Measurements from ENCODE around the gene PIK3CD. TPM values are rescaled to one million over a fixed set of nuclear protein-coding genes. Genes with fewer than 3 reads are reported as not detected.

The PIK3CD gene
- total RNA-seq, 1 donor from 2014 or later: 13.0 TPM

DNA sequence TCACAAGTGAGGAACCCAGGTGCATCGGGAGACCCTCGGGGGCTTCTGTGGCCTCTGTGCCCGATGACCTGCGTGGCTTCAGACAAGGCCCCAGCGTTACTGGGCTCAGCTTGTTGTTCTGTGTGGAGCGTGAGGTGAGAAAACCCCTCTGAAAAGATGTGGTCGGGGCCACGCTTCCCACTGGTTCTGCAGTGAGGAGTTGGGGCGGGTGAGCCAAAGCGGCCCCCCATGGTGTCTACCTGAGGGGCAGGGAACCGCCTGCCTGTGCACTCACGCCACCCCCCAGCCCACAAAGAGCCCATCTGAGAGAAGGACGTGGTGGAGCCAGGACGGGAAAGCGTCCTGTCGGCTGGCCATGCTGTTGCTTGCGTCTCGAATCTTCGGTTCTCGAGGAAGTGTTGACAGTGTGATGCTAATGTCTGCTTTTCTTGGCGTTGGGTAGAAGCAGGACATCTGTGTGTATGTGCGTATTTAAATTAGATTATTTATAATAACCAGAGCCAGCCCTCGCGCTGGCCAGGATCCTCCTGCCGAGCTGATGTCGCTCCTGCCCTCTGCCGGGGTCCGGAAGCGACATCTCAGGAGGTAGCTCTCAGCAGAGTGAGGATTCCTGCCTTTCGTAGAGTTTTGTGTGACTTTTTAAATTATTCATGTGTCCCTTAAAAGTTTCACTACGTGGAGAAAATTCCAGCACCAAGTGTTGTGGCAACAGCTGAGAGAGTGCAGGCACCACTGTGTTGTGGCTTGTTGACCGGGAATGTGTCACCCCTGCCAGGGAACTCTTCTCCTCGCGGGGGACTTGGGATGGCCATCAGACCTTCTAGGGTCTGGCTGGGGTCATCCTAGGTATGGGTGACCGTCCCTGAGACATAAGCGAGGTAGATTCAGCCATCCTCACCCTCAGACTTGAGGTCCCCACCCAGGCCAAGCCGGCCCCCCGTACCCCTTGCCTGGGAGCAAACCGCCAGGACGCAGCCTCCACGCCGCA, 47.5 kb upstream of the PIK3CD start:
- peaks cover 0 to 15% of the 10 kb centered on the region in 2 donors for H3K36me3 ChIP-seq
- DNase-seq (ENCODE audit: extremely low spot score in 2 of 2): no peak

DNA sequence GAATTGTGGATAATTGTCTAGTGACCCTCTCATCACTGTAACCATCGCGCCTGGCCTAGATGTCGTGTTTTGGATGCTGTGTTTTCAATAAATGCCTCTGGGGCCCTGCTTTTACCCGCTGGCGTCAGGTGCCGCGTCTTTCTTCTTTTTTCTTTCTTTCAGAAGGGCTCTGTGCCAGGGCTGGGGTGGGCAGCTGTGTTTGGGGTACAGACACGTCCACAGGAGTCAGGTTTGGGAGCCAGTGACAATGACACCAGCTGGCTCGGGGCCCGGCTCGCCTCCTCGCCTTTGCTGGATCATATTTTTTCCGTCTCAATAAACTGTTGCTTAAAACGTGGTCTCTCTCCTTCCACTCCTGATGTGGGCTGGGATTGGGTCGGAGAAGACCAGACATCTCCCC, 46.7 kb upstream of the PIK3CD start:
- Histone ChIP-seq H3K4me1 (no peaks in the 10 kb centered on the region), H3K4me3 (no peak overlapping the region), H3K9me3 (no peaks in the 10 kb centered on the region), H3K36me3 (peaks cover 0 to 19% of the 10 kb centered on the region in 2 donors), H3K27me3 (no peaks in the 10 kb centered on the region), H3K27ac (no peak overlapping the region)
- no peak for DNase-seq (ENCODE audit: extremely low spot score in 2 of 2)
- TF ChIP-seq POLR2AphosphoS5 (IDR thresholded peaks at IDR 0.05; ENCODE audit: insufficient read depth in 1 of 2, low read depth in 1 of 2): no peak
- TF ChIP-seq, protein P1, sequence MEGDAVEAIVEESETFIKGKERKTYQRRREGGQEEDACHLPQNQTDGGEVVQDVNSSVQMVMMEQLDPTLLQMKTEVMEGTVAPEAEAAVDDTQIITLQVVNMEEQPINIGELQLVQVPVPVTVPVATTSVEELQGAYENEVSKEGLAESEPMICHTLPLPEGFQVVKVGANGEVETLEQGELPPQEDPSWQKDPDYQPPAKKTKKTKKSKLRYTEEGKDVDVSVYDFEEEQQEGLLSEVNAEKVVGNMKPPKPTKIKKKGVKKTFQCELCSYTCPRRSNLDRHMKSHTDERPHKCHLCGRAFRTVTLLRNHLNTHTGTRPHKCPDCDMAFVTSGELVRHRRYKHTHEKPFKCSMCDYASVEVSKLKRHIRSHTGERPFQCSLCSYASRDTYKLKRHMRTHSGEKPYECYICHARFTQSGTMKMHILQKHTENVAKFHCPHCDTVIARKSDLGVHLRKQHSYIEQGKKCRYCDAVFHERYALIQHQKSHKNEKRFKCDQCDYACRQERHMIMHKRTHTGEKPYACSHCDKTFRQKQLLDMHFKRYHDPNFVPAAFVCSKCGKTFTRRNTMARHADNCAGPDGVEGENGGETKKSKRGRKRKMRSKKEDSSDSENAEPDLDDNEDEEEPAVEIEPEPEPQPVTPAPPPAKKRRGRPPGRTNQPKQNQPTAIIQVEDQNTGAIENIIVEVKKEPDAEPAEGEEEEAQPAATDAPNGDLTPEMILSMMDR (IDR thresholded peaks at IDR 0.05): no peak
- TF ChIP-seq POLR2A (IDR thresholded peaks at IDR 0.05): no peak
- intact Hi-C loops (cut with DNase I): no loop called here

More for the DNA sequence above, 47.5 kb upstream of the PIK3CD start:
- H3K9me3 ChIP-seq: no peaks in the 10 kb centered on the region
- TF ChIP-seq POLR2AphosphoS5 (IDR thresholded peaks at IDR 0.05; ENCODE audit: insufficient read depth in 1 of 2, low read depth in 1 of 2) (no peak), POLR2A (IDR thresholded peaks at IDR 0.05) (no peak)
- TF ChIP-seq, protein P1 (IDR thresholded peaks at IDR 0.05): no peak
- no peaks in the 10 kb centered on the region for H3K27me3 ChIP-seq
- H3K4me3 ChIP-seq: no peak overlapping the region
- intact Hi-C loops (cut with DNase I): no loop called here
- no peaks in the 10 kb centered on the region for H3K4me1 ChIP-seq
- no peak overlapping the region for H3K27ac ChIP-seq

DNA sequence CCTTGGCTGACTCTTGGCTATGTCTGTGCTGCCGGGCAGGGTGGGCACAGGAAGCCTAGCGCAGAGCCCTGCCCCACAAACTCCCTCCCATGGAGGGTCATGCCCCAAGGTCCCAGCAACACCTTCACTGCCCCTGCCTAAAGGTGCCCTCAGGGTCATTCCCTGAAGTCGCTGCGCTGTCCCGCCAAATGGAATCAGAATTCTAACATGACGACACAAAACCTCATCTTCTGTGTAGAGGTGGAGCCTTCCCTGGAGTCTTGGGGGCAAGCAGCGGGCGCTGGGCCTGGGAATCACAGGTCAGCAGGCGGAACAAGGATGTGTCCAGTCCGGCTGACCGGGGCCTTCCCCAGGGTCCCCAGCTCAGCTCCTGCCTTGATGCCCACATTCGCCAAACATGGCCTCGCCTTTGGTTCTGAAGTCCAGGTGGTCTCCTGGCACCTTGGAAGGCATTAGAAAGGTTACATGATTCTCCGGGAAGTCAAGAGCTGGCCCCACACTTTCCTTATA, 45.5 kb upstream of the PIK3CD start:
- no peaks in the 10 kb centered on the region for H3K27me3 ChIP-seq
- no peaks in the 10 kb centered on the region for H3K9me3 ChIP-seq
- intact Hi-C loops (cut with DNase I): no loop called here
- no peak overlapping the region for H3K27ac ChIP-seq
- H3K4me1 ChIP-seq: no peaks in the 10 kb centered on the region
- peaks cover 0 to 19% of the 10 kb centered on the region in 2 donors for H3K36me3 ChIP-seq
- TF ChIP-seq POLR2AphosphoS5 (IDR thresholded peaks at IDR 0.05; ENCODE audit: insufficient read depth in 1 of 2, low read depth in 1 of 2) (no peak), POLR2A (IDR thresholded peaks at IDR 0.05) (no peak)
- TF ChIP-seq, protein P1 (IDR thresholded peaks at IDR 0.05): no peak
- no peak for DNase-seq (ENCODE audit: extremely low spot score in 2 of 2)
- H3K4me3 ChIP-seq: no peak overlapping the region

DNA sequence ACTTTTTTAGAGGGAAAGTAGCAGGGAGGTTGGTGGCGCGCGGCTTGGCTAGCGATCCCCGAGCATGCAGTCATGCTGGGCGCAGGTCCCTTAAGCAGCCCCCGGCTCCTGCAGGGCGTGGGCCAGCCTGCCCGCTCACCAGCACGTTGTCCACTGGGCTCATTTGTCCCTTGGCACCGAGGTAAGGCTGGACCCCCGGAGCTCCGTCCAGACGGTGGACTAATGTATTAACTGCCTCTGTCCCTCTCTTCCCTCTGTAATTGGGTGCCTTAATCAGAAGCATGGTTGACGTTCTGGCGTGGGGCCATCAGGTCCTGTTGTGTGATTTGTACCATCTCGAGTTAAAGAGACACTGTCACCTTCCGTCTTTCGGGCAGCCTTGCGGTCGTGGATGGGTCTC, 45.1 kb upstream of the PIK3CD start:
- no peaks in the 10 kb centered on the region for H3K9me3 ChIP-seq
- no peak overlapping the region for H3K4me3 ChIP-seq
- no peaks in the 10 kb centered on the region for H3K27me3 ChIP-seq
- H3K27ac ChIP-seq: no peak overlapping the region
- intact Hi-C loops (cut with DNase I): no loop called here
- no peaks in the 10 kb centered on the region for H3K4me1 ChIP-seq
- TF ChIP-seq POLR2AphosphoS5 (IDR thresholded peaks at IDR 0.05; ENCODE audit: insufficient read depth in 1 of 2, low read depth in 1 of 2): no peak
- no peak for TF ChIP-seq POLR2A (IDR thresholded peaks at IDR 0.05)
- TF ChIP-seq, protein P1 (IDR thresholded peaks at IDR 0.05): no peak
- H3K36me3 ChIP-seq: peaks cover 0 to 22% of the 10 kb centered on the region in 2 donors
- no peak for DNase-seq (ENCODE audit: extremely low spot score in 2 of 2)

DNA sequence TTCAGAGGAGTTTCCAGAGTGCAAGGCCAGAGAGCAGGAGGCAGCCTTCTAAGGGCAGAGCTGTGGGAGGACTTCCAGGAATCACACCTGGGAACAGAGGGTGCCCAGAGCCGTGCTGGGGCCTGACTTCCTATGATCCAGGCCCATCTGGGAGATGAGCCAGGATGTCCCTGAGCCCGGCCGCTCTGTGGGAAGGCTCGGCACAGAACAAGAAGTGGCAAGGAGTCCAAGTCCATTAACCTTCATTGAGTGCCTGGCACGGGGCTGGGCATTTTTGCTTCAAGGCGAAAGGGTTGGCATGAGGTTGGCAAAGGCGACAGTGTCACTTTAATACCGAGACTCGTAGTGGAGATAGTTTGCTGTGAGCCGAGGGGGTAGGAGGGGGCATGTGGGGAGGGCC, 44.6 kb upstream of the PIK3CD start:
- TF ChIP-seq POLR2A (IDR thresholded peaks at IDR 0.05) (no peak), POLR2AphosphoS5 (IDR thresholded peaks at IDR 0.05; ENCODE audit: insufficient read depth in 1 of 2, low read depth in 1 of 2) (no peak)
- TF ChIP-seq, protein P1 (IDR thresholded peaks at IDR 0.05): no peak
- Histone ChIP-seq H3K36me3 (peaks cover 0 to 24% of the 10 kb centered on the region in 2 donors), H3K9me3 (no peaks in the 10 kb centered on the region), H3K27ac (no peak overlapping the region), H3K27me3 (no peaks in the 10 kb centered on the region), H3K4me1 (no peaks in the 10 kb centered on the region), H3K4me3 (no peak overlapping the region)
- intact Hi-C loops (cut with DNase I): no loop called here
- DNase-seq (ENCODE audit: extremely low spot score in 2 of 2): no peak

Measured in vagina (tissue), 2 donors.